K562 (cell line): ENCODE measurements around the gene GLTP. TPM values are rescaled to one million over a fixed set of nuclear protein-coding genes. Genes with fewer than 3 reads are reported as not detected.

ENCODE experiments used
- CREB5 ChIP-seq: fragments of 250-450 bp; sonication (Bioruptor Pico); IDR thresholded peaks from 2 replicates; pipeline ENCODE4 v1.5.0; 2020; ENCODE audit warnings: mild to moderate bottlenecking
- CUX1 ChIP-seq: fragments of 200-800 bp; sonication (Bioruptor generic); IDR thresholded peaks from 2 replicates; pipeline ENCODE4 v1.6.1; 2016; ENCODE audit warnings: missing genetic modification characterization, missing compliant biosample characterization
- EHMT2 ChIP-seq: fragments of 450-650 bp; IDR thresholded peaks from 2 replicates; pipeline ENCODE4 v1.6.1; 2018; ENCODE audit warnings: antibody characterized with exemption
- EP300 ChIP-seq: IDR thresholded peaks from 2 replicates; pipeline ENCODE4 v1.6.1; 2012; ENCODE audit warnings: low read length, improper control_type of control experiment
- GTF2F1 ChIP-seq: IDR thresholded peaks from 2 replicates; pipeline ENCODE4 v1.6.1; 2011; ENCODE audit warnings: low read depth, low read length, improper control_type of control experiment
- KAT2B ChIP-seq: IDR thresholded peaks from one replicate; pipeline ENCODE4 v1.6.1; 2012; ENCODE audit warnings: low read depth, mild to moderate bottlenecking, control low read depth, inconsistent platforms, low read length, moderate library complexity
- TBL1XR1 ChIP-seq, 2 experiments: IDR thresholded peaks; 2 replicates each; pipeline ENCODE4 v1.6.1; 2012; ENCODE audit warnings: improper control_type of control experiment in 2 of 2, low read length in 2 of 2, mild to moderate bottlenecking in 1 of 2
- polyA plus RNA-seq, 8 experiments: library from polyadenylated mRNA; depleted of rRNA in 4 of 8; stranded (reverse) in 5 of 8; unstranded in 3 of 8; fragments of >200 nt; fragmentation: Nextera tagmentation in 2 of 8; fragmentation: Illumina TruSeq in 1 of 8; extraction: Ambion mirVana in 2 of 8; extraction: Trizol in 1 of 8; gene quantifications; 2 replicates each; pipeline versions ENCODE4 v1.2.1 to v1.2.3, GENCODE V29; 2011 to 2014; ENCODE audit warnings: inconsistent platforms in 1 of 8, missing spikeins in 1 of 8
- total RNA-seq, 7 experiments: library from RNA; depleted of rRNA in 6 of 7; stranded (reverse); fragments of >200 nt in 6 of 7; fragmentation: Illumina TruSeq in 2 of 7; extraction: Trizol in 2 of 7; gene quantifications; 2 replicates each; pipeline versions ENCODE4 v1.2.1 to v1.2.3, GENCODE V29; 2011 to 2021; ENCODE audit warnings: low replicate concordance in 1 of 7

GLTP gene
- total and polyA plus RNA-seq, 9 of the 15 experiments (the other 6 are each of a cell fraction or from before 2014, with no cell fraction given) = 4.4 to 8.3 (median 6.1) TPM

GRCh38 chr12:109831929-109832328 lies 48.4 kb downstream of the GLTP start (continued):
- TF ChIP-seq CREB5 (CRISPR knock-in tag) (no peak), CUX1 (no peak), GTF2F1 (no peak), EHMT2 (no peak), KAT2B (no peak), EP300 (no peak), TBL1XR1 (IDR thresholded peaks at IDR 0.05; ENCODE audit: low read length in 2 of 2) (no peak)
